Measurements from ENCODE around the gene NKX1-1. TPM values are rescaled to one million over a fixed set of nuclear protein-coding genes. Genes with fewer than 3 reads are reported as not detected.
"Not testable (repeated sequence)": the region's sequence is repeated elsewhere in the genome, so short reads cannot be mapped to it uniquely, and the experiment has no call there.

NKX1-1 gene
- total and polyA plus RNA-seq, 4 donors = not detected

- TF ChIP-seq CTCF (IDR thresholded peaks at IDR 0.05; ENCODE audit: control extremely low read depth, extremely low read depth) = no peak
- peaks cover 0 to 14% (median under 1%) of the 10 kb centered on the region in 4 donors for H3K9me3 ChIP-seq (ENCODE audit: control insufficient read depth in 4 of 4, insufficient read depth in 3 of 4, low read length in 3 of 4)
- H3K9ac ChIP-seq (ENCODE audit: insufficient read depth in 1 of 2, low read length in 2 of 2) = no peak overlapping the region
- ATAC-seq (ENCODE audit: insufficient read depth, low FRiP score) = no peak
- H3K27ac ChIP-seq (ENCODE audit: low read depth in 1 of 2, low read length in 1 of 2) = no peak overlapping the region
- no peak for DNase-seq
- WGBS, 2 donors = 97 to 98% methylated on average over 11 of the region's 11 CpGs
- peaks cover 7 to 14% (median 9%) of the 10 kb centered on the region in 4 donors for H3K36me3 ChIP-seq (ENCODE audit: control insufficient read depth in 4 of 4, insufficient read depth in 4 of 4, low read length in 4 of 4)
- no peaks in the 10 kb centered on the region for H3K4me1 ChIP-seq (ENCODE audit: control insufficient read depth in 5 of 5, insufficient read depth in 5 of 5, low read length in 5 of 5)
- no peak overlapping the region for H3K4me3 ChIP-seq
- peaks cover 1 to 19% (median 9%) of the 10 kb centered on the region in 3 donors for H3K27me3 ChIP-seq (ENCODE audit: control insufficient read depth in 3 of 3, insufficient read depth in 3 of 3, low read length in 2 of 3)
Measured at GRCh38 chr4:1396806-1397455, 9.3 kb downstream of the NKX1-1 start.

- no peak overlapping the region for H3K27ac ChIP-seq (ENCODE audit: low read depth in 1 of 2, low read length in 1 of 2)
- H3K27me3 ChIP-seq (ENCODE audit: control insufficient read depth in 3 of 3, insufficient read depth in 3 of 3, low read length in 2 of 3) = peaks cover 0 to 12% (median 4%) of the 10 kb centered on the region in 3 donors
- peaks cover 0 to 14% (median 3%) of the 10 kb centered on the region in 4 donors for H3K9me3 ChIP-seq (ENCODE audit: control insufficient read depth in 4 of 4, insufficient read depth in 3 of 4, low read length in 3 of 4)
- DNase-seq (no peak), ATAC-seq (ENCODE audit: insufficient read depth, low FRiP score) (no peak)
- TF ChIP-seq CTCF (IDR thresholded peaks at IDR 0.05; ENCODE audit: control extremely low read depth, extremely low read depth) = no peak
- no peak overlapping the region for H3K9ac ChIP-seq (ENCODE audit: insufficient read depth in 1 of 2, low read length in 2 of 2)
- WGBS, 2 donors = 89 to 93% methylated on average over 12 of the region's 13 CpGs
- H3K36me3 ChIP-seq (ENCODE audit: control insufficient read depth in 4 of 4, insufficient read depth in 4 of 4, low read length in 4 of 4) = peaks cover 7 to 14% (median 9%) of the 10 kb centered on the region in 4 donors
- H3K4me3 ChIP-seq = no peak overlapping the region
- H3K4me1 ChIP-seq (ENCODE audit: control insufficient read depth in 5 of 5, insufficient read depth in 5 of 5, low read length in 5 of 5) = no peaks in the 10 kb centered on the region
Measured at GRCh38 chr4:1395941-1396805, 10.1 kb downstream of the NKX1-1 start.

GRCh38 chr4:1395389-1395820 lies 10.8 kb downstream of the NKX1-1 start:
- not testable (repeated sequence) for DNase-seq; H3K27me3 ChIP-seq (ENCODE audit: control insufficient read depth in 3 of 3, insufficient read depth in 3 of 3, low read length in 2 of 3); ATAC-seq (ENCODE audit: insufficient read depth, low FRiP score); H3K4me1 ChIP-seq (ENCODE audit: control insufficient read depth in 5 of 5, insufficient read depth in 5 of 5, low read length in 5 of 5); H3K27ac ChIP-seq (ENCODE audit: low read depth in 1 of 2, low read length in 1 of 2); H3K4me3 ChIP-seq; H3K9ac ChIP-seq (ENCODE audit: insufficient read depth in 1 of 2, low read length in 2 of 2)
- peaks cover 7 to 14% (median 9%) of the 10 kb centered on the region in 4 donors for H3K36me3 ChIP-seq (ENCODE audit: control insufficient read depth in 4 of 4, insufficient read depth in 4 of 4, low read length in 4 of 4)
- H3K9me3 ChIP-seq (ENCODE audit: control insufficient read depth in 4 of 4, insufficient read depth in 3 of 4, low read length in 3 of 4) = peaks cover 0 to 14% (median 5%) of the 10 kb centered on the region in 4 donors
- WGBS, 2 donors = 98 to 99% methylated on average over 26 of the region's 26 CpGs

GRCh38 chr4:1394554-1395388 lies 11.5 kb downstream of the NKX1-1 start:
- not testable (repeated sequence) for H3K27ac ChIP-seq (ENCODE audit: low read depth in 1 of 2, low read length in 1 of 2); H3K4me3 ChIP-seq; H3K4me1 ChIP-seq (ENCODE audit: control insufficient read depth in 5 of 5, insufficient read depth in 5 of 5, low read length in 5 of 5); H3K9ac ChIP-seq (ENCODE audit: insufficient read depth in 1 of 2, low read length in 2 of 2); DNase-seq; H3K27me3 ChIP-seq (ENCODE audit: control insufficient read depth in 3 of 3, insufficient read depth in 3 of 3, low read length in 2 of 3); H3K9me3 ChIP-seq (ENCODE audit: control insufficient read depth in 4 of 4, insufficient read depth in 3 of 4, low read length in 3 of 4); ATAC-seq (ENCODE audit: insufficient read depth, low FRiP score)
- WGBS, 2 donors = 95% methylated on average over 34 to 63 of the region's 63 CpGs
- peaks cover 7 to 14% (median 9%) of the 10 kb centered on the region in 4 donors for H3K36me3 ChIP-seq (ENCODE audit: control insufficient read depth in 4 of 4, insufficient read depth in 4 of 4, low read length in 4 of 4)
